Measurements from ENCODE around the gene SYCP2L. TPM values are rescaled to one million over a fixed set of nuclear protein-coding genes. Genes with fewer than 3 reads are reported as not detected.

The SYCP2L gene
- polyA plus RNA-seq, 1 of the 3 experiments (the other 2 are of a cell fraction), result 0.82 TPM

- Histone ChIP-seq H3K79me2 (ENCODE audit: insufficient read depth) (no peaks in the 10 kb centered on the region), H3K4me1 (ENCODE audit: control insufficient read depth in 1 of 2, insufficient read depth in 2 of 2, low read depth in 1 of 2, low read length in 1 of 2) (peaks cover 2 to 11% of the 10 kb centered on the region in 2 experiments; a peak in 3 of 4 replicates), H3F3A (replicated peaks; ENCODE audit: insufficient read depth) (no peaks in the 10 kb centered on the region), H3K27ac (ENCODE audit: low read depth in 2 of 2, low read length in 1 of 2) (no peak overlapping the region), H3K9ac (no peak overlapping the region), H4K20me1 (ENCODE audit: insufficient read depth) (no peaks in the 10 kb centered on the region), H3K36me3 (replicated peaks in 1 of 2; ENCODE audit: control insufficient read depth in 1 of 2, insufficient read depth in 2 of 2, low read length in 1 of 2) (no peaks in the 10 kb centered on the region), H3K9me3 (no peaks in the 10 kb centered on the region), H3K27me3 (ENCODE audit: insufficient read depth) (no peaks in the 10 kb centered on the region), H3K9me2 (no peaks in the 10 kb centered on the region), H3K4me2 (no peak overlapping the region), H2AFZ (ENCODE audit: low read depth) (no peak overlapping the region), H3K4me3 (ENCODE audit: low read depth in 2 of 2, low read length in 1 of 2) (no peak overlapping the region)
- ChIA-PET POLR2A (no interaction called here), CTCF (no interaction called here)
- no peak for DNase-seq
- TF ChIP-seq NRF1 (IDR thresholded peaks at IDR 0.05; ENCODE audit: low read depth, low read length) (no peak), RXRA (IDR thresholded peaks at IDR 0.05; ENCODE audit: borderline replicate concordance, low read depth) (no peak), JUND (IDR thresholded peaks at IDR 0.05) (no peak), REST (IDR thresholded peaks at IDR 0.05; ENCODE audit: low read depth, low read length) (no peak), TCF12 (IDR thresholded peaks at IDR 0.05) (no peak), ZBTB33 (IDR thresholded peaks at IDR 0.05; ENCODE audit: borderline replicate concordance, low read depth) (no peak), EP300 (IDR thresholded peaks at IDR 0.05; ENCODE audit: borderline replicate concordance in 1 of 2, low read depth in 1 of 2, low read length in 1 of 2) (no peak), MAX (IDR thresholded peaks at IDR 0.05; ENCODE audit: low read depth) (no peak)
- 70% methylated on average over 5 of the region's 5 CpGs for WGBS (ENCODE audit: low lambda C conversion rate)
Observed at GRCh38 chr6:11012295-11012754, 125.5 kb downstream of the SYCP2L start.

- WGBS (ENCODE audit: low lambda C conversion rate), result 91% methylated on average over 5 of the region's 5 CpGs
- Histone ChIP-seq H3K4me3 (ENCODE audit: low read depth in 2 of 2, low read length in 1 of 2) (no peak overlapping the region), H3K9me2 (no peaks in the 10 kb centered on the region), H4K20me1 (ENCODE audit: insufficient read depth) (no peaks in the 10 kb centered on the region), H3K9me3 (no peaks in the 10 kb centered on the region), H3K27me3 (ENCODE audit: insufficient read depth) (no peaks in the 10 kb centered on the region), H2AFZ (ENCODE audit: low read depth) (no peak overlapping the region), H3K27ac (ENCODE audit: low read depth in 2 of 2, low read length in 1 of 2) (no peak overlapping the region), H3K79me2 (ENCODE audit: insufficient read depth) (no peaks in the 10 kb centered on the region), H3K4me1 (ENCODE audit: control insufficient read depth in 1 of 2, insufficient read depth in 2 of 2, low read depth in 1 of 2, low read length in 1 of 2) (peaks cover 4 to 11% of the 10 kb centered on the region in 2 experiments; a peak in 3 of 4 replicates), H3F3A (replicated peaks; ENCODE audit: insufficient read depth) (no peaks in the 10 kb centered on the region), H3K4me2 (no peak overlapping the region), H3K36me3 (replicated peaks in 1 of 2; ENCODE audit: control insufficient read depth in 1 of 2, insufficient read depth in 2 of 2, low read length in 1 of 2) (no peaks in the 10 kb centered on the region), H3K9ac (no peak overlapping the region)
- CTCF ChIA-PET, result no interaction called here
- POLR2A ChIA-PET, result no interaction called here
- no peak for DNase-seq
- TF ChIP-seq POLR2AphosphoS5 (IDR thresholded peaks at IDR 0.05; ENCODE audit: low read depth, low read length) (no peak), MEF2A (IDR thresholded peaks at IDR 0.05; ENCODE audit: borderline replicate concordance, low read depth) (no peak), FOXJ3 (CRISPR knock-in tag; IDR thresholded peaks at IDR 0.05) (no peak), EZH2phosphoT487 (IDR thresholded peaks at IDR 0.05; ENCODE audit: borderline replicate concordance, low read depth) (no peak), IRF3 (IDR thresholded peaks at IDR 0.05; ENCODE audit: low read depth, low read length) (no peak), FOXM1 (IDR thresholded peaks at IDR 0.05; ENCODE audit: low read depth) (no peak), SIN3A (IDR thresholded peaks at IDR 0.05; ENCODE audit: borderline replicate concordance, low read depth, low read length) (no peak), NRF1 (IDR thresholded peaks at IDR 0.05; ENCODE audit: low read depth, low read length) (no peak), PBX3 (IDR thresholded peaks at IDR 0.05) (no peak), CHD2 (IDR thresholded peaks at IDR 0.05; ENCODE audit: low read length, partially characterized antibody) (no peak), YY1 (IDR thresholded peaks at IDR 0.05; ENCODE audit: low read depth) (no peak), RFX5 (IDR thresholded peaks at IDR 0.05; ENCODE audit: low read length) (no peak), TAF1 (IDR thresholded peaks at IDR 0.05; ENCODE audit: borderline replicate concordance, low read depth, low read length) (no peak)
Observed at GRCh38 chr6:11012976-11013720, 126.3 kb downstream of the SYCP2L start.

Measured in SK-N-SH (cell line).